Airway epithelial cell (primary cell): ENCODE measurements around the gene CLEC2B. TPM values are rescaled to one million over a fixed set of nuclear protein-coding genes. Genes with fewer than 3 reads are reported as not detected.

ENCODE experiments used
- total RNA-seq: library from RNA; depleted of rRNA; stranded (reverse); fragments of >200 nt; gene quantifications from 2 replicates; pipeline ENCODE4 v1.2.3, GENCODE V29; 2015

Gene CLEC2B
- 0.23 and 0.63 TPM in 2 replicates for total RNA-seq

GRCh38 chr12:9869307-9870161 lies at the start of gene CLEC2B:
Gene CLEC2B, minus strand, starts transcription at chr12:9869354.

GRCh38 chr12:9881246-9881645 lies 12.1 kb upstream of the CLEC2B start, which contains the start of gene KLRF2:
Gene KLRF2, plus strand, starts transcription at chr12:9881489. Its CDS starts 107 bp downstream, at chr12:9881596.

GRCh38 chr12:9827209-9827888 lies 41.8 kb downstream of the CLEC2B start, which contains the start of gene KLRF1:
Gene KLRF1, plus strand, starts transcription at chr12:9827481. Its CDS starts 64 bp downstream, at chr12:9827545.

Other genes with a start within 250 kb of the CLEC2B start
- 0.78 and 1.5 TPM in 2 replicates for gene CLEC2D, start 199.6 kb downstream of the CLEC2B start, total RNA-seq
- not detected in 2 replicates for gene CLECL1, start 136.3 kb downstream of the CLEC2B start, total RNA-seq
- gene CD69, start 108.5 kb downstream of the CLEC2B start, total RNA-seq, result not detected in 2 replicates
- gene KLRF1, start 41.9 kb downstream of the CLEC2B start, total RNA-seq, result not detected in 2 replicates
- not detected in 2 replicates for gene KLRF2, start 12.1 kb upstream of the CLEC2B start, total RNA-seq
- gene CLEC2A, start 63.0 kb upstream of the CLEC2B start, total RNA-seq, result not detected in 2 replicates
- gene CLEC12A, start 102.1 kb upstream of the CLEC2B start, total RNA-seq, result not detected in 2 replicates
- gene CLEC1B, start 129.8 kb upstream of the CLEC2B start, total RNA-seq, result not detected in 2 replicates
- gene CLEC12B, start 141.3 kb upstream of the CLEC2B start, total RNA-seq, result not detected in 2 replicates
- not detected in 2 replicates for gene CLEC9A, start 161.3 kb upstream of the CLEC2B start, total RNA-seq
- gene CLEC1A, start 229.6 kb upstream of the CLEC2B start, total RNA-seq, result not detected in 2 replicates